ENCODE measurements around the gene COPS8. TPM values are rescaled to one million over a fixed set of nuclear protein-coding genes. Genes with fewer than 3 reads are reported as not detected.

Gene COPS8
- total and polyA plus RNA-seq, 5 donors from 2014 or later, result 40.3 to 80.8 (median 61.8) TPM

DNA sequence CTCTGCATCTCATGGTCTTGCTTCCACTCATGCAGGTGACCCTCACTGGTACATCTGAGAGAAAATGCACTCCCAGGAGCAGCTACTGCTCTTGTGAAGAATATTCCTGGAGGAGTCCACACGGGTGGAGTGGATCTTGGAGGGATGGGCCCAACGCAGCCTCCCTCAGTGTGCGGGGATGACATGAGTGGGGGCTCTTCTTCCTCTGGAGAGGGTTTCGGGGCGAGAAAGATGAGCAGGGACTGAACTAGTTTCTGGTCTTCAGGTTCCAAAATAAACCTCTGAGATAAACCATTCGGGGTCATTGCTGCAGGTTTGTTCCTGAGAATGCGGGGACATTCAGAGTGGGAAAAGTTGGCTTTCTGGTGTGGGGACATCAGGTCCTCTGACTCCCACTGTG is 39.1 kb downstream of the COPS8 start:
- no peaks in the 10 kb centered on the region for H3K4me1 Mint-ChIP-seq
- H3K4me3 ChIP-seq (ENCODE audit: low read depth, low read length), result no peak overlapping the region
- ATAC-seq (ENCODE audit: low read depth in 2 of 2), result no peak
- H3K36me3 ChIP-seq (ENCODE audit: control insufficient read depth, insufficient read depth, low read length), result no peaks in the 10 kb centered on the region
- no peaks in the 10 kb centered on the region for H3K27me3 ChIP-seq (ENCODE audit: control insufficient read depth, insufficient read depth, low read length)
- no peak overlapping the region for H3K27ac Mint-ChIP-seq
- no peak for DNase-seq
- no peak overlapping the region for H3K4me3 Mint-ChIP-seq
- H3K27me3 Mint-ChIP-seq, result no peaks in the 10 kb centered on the region
- H3K9me3 Mint-ChIP-seq, result no peaks in the 10 kb centered on the region
- H3K27ac ChIP-seq (ENCODE audit: insufficient read depth, low read length, poor library complexity, severe bottlenecking), result no peak overlapping the region
- H3K9me3 ChIP-seq (ENCODE audit: control insufficient read depth in 2 of 2, low read length in 2 of 2), result no peaks in the 10 kb centered on the region
- H3K4me1 ChIP-seq (ENCODE audit: control insufficient read depth, insufficient read depth, low read length, poor library complexity, severe bottlenecking), result no peaks in the 10 kb centered on the region
- H3K36me3 Mint-ChIP-seq, result no peaks in the 10 kb centered on the region

DNA sequence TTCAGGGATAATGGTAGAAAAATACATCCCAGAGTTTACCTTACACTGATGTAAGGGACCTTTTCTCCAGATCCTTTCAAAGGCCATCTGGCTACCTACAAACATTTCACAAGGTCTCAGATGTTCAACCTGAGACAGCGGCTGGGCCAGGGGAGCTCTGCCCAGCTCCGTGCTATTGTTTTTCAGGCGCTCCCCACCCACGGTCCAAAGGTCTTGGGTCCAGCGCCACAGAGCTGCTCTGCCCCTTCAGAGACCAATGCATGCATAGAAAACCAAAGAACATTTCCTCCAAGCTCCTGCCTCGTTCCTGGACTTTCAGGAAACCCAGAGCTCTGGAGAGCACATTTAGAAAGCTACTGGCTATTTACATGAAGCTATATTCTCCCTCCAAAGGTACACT is 40.3 kb downstream of the COPS8 start:
- ATAC-seq (ENCODE audit: low read depth in 2 of 2) (no peak), DNase-seq (no peak)
- Histone ChIP-seq H3K27me3 (ENCODE audit: control insufficient read depth, insufficient read depth, low read length) (no peaks in the 10 kb centered on the region), H3K4me3 (ENCODE audit: low read depth, low read length) (no peak overlapping the region), H3K9me3 (ENCODE audit: control insufficient read depth in 2 of 2, low read length in 2 of 2) (no peaks in the 10 kb centered on the region), H3K4me1 (ENCODE audit: control insufficient read depth, insufficient read depth, low read length, poor library complexity, severe bottlenecking) (no peaks in the 10 kb centered on the region), H3K36me3 (ENCODE audit: control insufficient read depth, insufficient read depth, low read length) (no peaks in the 10 kb centered on the region), H3K27ac (ENCODE audit: insufficient read depth, low read length, poor library complexity, severe bottlenecking) (no peak overlapping the region)
- H3K36me3 Mint-ChIP-seq, result no peaks in the 10 kb centered on the region
- H3K4me3 Mint-ChIP-seq, result no peak overlapping the region
- no peaks in the 10 kb centered on the region for H3K27me3 Mint-ChIP-seq
- no peaks in the 10 kb centered on the region for H3K4me1 Mint-ChIP-seq
- H3K9me3 Mint-ChIP-seq, result no peaks in the 10 kb centered on the region
- no peak overlapping the region for H3K27ac Mint-ChIP-seq

DNA sequence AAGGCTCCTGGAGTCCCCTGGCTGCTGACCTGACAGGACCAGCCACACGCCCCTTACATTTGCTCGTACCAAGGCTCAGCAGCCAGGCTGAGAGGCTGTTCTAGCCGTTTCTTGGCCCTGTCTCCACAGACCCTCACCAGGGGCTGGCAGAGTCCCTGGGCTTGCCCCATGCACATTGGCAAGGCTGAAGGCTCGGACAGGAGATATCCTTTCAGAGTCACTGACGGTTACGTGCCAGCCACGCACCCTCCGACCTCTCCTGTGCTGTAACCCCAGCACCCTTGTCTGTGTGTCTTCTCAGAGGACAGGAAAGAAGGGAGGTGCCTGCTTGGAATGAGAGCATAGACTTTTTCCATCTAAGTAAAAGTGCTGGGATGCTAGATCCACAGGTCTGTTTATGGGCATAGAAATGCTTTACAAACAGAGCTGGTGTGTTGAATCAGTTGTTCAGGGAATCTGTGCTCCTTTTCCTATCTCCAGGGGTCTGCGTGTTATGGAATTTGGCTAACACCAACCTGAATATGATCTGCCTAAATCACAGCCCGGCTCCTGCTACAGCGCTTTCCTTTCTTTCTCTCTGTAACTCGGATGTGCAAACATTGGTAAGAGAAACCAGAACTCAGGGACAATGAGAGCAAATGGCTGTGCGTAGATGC is 41.0 kb downstream of the COPS8 start:
- Histone ChIP-seq H3K27ac (ENCODE audit: insufficient read depth, low read length, poor library complexity, severe bottlenecking) (no peak overlapping the region), H3K4me3 (ENCODE audit: low read depth, low read length) (no peak overlapping the region), H3K9me3 (ENCODE audit: control insufficient read depth in 2 of 2, low read length in 2 of 2) (no peaks in the 10 kb centered on the region), H3K27me3 (ENCODE audit: control insufficient read depth, insufficient read depth, low read length) (no peaks in the 10 kb centered on the region), H3K36me3 (ENCODE audit: control insufficient read depth, insufficient read depth, low read length) (no peaks in the 10 kb centered on the region), H3K4me1 (ENCODE audit: control insufficient read depth, insufficient read depth, low read length, poor library complexity, severe bottlenecking) (no peaks in the 10 kb centered on the region)
- Mint-ChIP-seq H3K27me3 (no peaks in the 10 kb centered on the region), H3K27ac (no peak overlapping the region), H3K9me3 (no peaks in the 10 kb centered on the region), H3K4me1 (no peaks in the 10 kb centered on the region), H3K36me3 (no peaks in the 10 kb centered on the region), H3K4me3 (no peak overlapping the region)
- DNase-seq, result no peak
- ATAC-seq (ENCODE audit: low read depth in 2 of 2), result no peak

DNA sequence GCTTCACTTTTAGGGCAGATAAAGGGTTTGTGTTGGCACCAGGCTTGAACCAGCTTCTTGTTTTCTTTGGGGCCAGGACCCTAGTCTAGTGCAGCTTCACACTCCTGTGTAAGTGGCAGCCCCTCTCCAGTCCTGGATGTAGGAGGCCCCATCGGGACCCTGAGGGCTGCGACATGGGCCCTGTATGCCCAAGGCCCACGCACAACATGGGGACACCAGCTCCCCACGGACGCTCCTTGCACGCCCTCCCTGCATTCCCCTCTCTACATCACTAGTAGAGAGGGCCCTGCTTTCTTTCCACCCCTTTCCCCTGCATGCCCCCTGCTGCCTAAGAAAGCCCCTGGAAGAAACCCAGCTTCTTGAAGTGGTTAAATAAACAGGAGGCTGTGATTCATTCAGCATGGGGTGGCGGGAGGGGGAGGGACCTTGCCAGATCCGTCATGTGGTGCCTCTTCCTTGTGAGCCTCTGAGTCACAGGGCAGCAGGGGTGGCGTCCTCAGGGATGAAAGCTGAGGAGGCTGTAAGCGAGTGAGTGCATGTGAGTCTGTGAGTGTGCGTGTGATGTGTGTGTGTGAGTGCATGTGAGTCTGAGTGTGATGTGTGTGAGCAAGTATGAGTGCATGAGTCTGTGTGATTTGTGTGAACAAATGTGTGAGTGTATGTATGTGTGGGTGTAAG is 42.5 kb downstream of the COPS8 start:
- Mint-ChIP-seq H3K9me3 (no peaks in the 10 kb centered on the region), H3K27me3 (no peaks in the 10 kb centered on the region), H3K36me3 (no peaks in the 10 kb centered on the region), H3K4me3 (no peak overlapping the region), H3K27ac (no peak overlapping the region), H3K4me1 (no peaks in the 10 kb centered on the region)
- H3K4me3 ChIP-seq (ENCODE audit: low read depth, low read length), result no peak overlapping the region
- ATAC-seq (ENCODE audit: low read depth in 2 of 2), result peak in 1 of 2 donors; percentile 26
- H3K9me3 ChIP-seq (ENCODE audit: control insufficient read depth in 2 of 2, low read length in 2 of 2), result no peaks in the 10 kb centered on the region
- no peaks in the 10 kb centered on the region for H3K36me3 ChIP-seq (ENCODE audit: control insufficient read depth, insufficient read depth, low read length)
- H3K27me3 ChIP-seq (ENCODE audit: control insufficient read depth, insufficient read depth, low read length), result no peaks in the 10 kb centered on the region
- no peaks in the 10 kb centered on the region for H3K4me1 ChIP-seq (ENCODE audit: control insufficient read depth, insufficient read depth, low read length, poor library complexity, severe bottlenecking)
- DNase-seq, result no peak
- H3K27ac ChIP-seq (ENCODE audit: insufficient read depth, low read length, poor library complexity, severe bottlenecking), result no peak overlapping the region

DNA sequence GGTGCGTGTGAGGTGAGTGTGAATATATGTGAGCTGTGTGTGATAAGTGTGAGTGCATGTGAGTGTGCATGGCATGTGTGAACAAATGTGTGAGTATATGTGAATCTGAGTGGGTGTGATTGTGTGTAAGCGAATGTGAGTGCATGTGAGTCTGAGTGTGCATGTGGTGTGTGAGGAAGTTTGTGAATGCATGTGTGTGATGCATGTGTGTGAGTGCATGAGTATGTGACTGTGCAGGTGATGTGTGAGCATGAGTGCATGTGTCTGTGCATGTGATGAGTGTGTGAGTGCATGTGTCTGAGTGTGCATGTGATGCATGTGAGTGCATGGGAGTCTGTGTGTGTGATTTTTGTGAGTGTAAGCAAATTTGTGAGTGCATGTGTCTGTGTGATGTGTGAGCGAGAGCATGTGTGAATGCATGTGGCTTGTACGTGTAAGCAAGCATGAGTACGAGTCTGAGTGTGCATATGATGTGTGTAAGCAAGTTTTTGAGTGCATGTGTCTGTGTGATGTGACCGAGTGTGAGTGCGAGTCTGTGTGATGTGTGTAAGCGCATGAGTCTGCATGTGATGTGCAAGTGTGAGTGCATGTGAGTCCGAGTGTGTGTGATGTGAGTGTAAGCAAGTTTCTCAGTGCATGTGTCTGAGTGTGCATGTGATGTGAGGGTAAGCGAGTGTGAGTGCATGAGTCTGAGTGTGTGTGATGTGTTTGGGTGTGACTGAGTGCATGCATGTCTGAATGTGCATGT is 43.3 kb downstream of the COPS8 start:
- no peaks in the 10 kb centered on the region for H3K9me3 ChIP-seq (ENCODE audit: control insufficient read depth in 2 of 2, low read length in 2 of 2)

DNA sequence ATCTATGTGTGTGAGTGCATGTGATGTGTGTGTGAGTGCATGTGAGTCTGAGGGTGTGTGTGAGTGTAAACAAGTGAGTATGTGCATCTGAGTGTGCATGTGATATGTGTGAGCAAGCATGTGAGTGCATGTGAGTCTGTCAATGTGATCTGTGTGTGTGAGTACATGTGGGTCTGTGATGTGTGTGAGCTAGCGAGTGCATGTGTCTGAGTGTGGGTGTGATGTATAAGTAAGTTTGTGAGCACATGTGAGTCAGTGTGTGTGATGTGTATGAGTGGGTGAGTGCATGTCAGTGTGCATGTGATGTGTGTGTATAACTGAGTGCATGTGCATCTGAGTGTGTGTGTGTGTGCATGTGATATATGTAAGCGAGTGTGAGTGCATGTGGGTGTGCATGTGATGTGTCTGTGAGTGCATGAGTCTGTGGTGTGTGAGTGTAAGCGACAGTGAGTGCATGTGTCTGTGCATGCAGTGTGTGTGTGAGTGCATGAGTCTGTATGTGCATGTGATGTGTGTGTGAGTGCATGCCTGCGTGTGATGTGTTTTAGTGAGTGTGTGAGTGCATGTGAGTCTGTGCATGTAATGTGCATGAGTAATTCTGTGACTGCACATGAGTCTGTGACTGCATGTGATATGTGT is 44.1 kb downstream of the COPS8 start:
- Mint-ChIP-seq H3K9me3 (no peaks in the 10 kb centered on the region), H3K27me3 (no peaks in the 10 kb centered on the region), H3K36me3 (no peaks in the 10 kb centered on the region), H3K27ac (no peak overlapping the region), H3K4me3 (no peak overlapping the region), H3K4me1 (no peaks in the 10 kb centered on the region)
- no peak for ATAC-seq (ENCODE audit: low read depth in 2 of 2)
- Histone ChIP-seq H3K4me3 (ENCODE audit: low read depth, low read length) (no peak overlapping the region), H3K9me3 (ENCODE audit: control insufficient read depth in 2 of 2, low read length in 2 of 2) (no peaks in the 10 kb centered on the region), H3K27me3 (ENCODE audit: control insufficient read depth, insufficient read depth, low read length) (no peaks in the 10 kb centered on the region), H3K4me1 (ENCODE audit: control insufficient read depth, insufficient read depth, low read length, poor library complexity, severe bottlenecking) (no peaks in the 10 kb centered on the region), H3K36me3 (ENCODE audit: control insufficient read depth, insufficient read depth, low read length) (no peaks in the 10 kb centered on the region), H3K27ac (ENCODE audit: insufficient read depth, low read length, poor library complexity, severe bottlenecking) (no peak overlapping the region)
- DNase-seq, result no peak

More for the DNA sequence above, 43.3 kb downstream of the COPS8 start:
- DNase-seq, result no peak
- Mint-ChIP-seq H3K27ac (no peak overlapping the region), H3K27me3 (no peaks in the 10 kb centered on the region), H3K4me3 (no peak overlapping the region), H3K4me1 (no peaks in the 10 kb centered on the region), H3K9me3 (no peaks in the 10 kb centered on the region), H3K36me3 (no peaks in the 10 kb centered on the region)
- Histone ChIP-seq H3K4me3 (ENCODE audit: low read depth, low read length) (no peak overlapping the region), H3K36me3 (ENCODE audit: control insufficient read depth, insufficient read depth, low read length) (no peaks in the 10 kb centered on the region), H3K4me1 (ENCODE audit: control insufficient read depth, insufficient read depth, low read length, poor library complexity, severe bottlenecking) (no peaks in the 10 kb centered on the region), H3K27ac (ENCODE audit: insufficient read depth, low read length, poor library complexity, severe bottlenecking) (no peak overlapping the region), H3K27me3 (ENCODE audit: control insufficient read depth, insufficient read depth, low read length) (no peaks in the 10 kb centered on the region)
- ATAC-seq (ENCODE audit: low read depth in 2 of 2), result no peak

DNA sequence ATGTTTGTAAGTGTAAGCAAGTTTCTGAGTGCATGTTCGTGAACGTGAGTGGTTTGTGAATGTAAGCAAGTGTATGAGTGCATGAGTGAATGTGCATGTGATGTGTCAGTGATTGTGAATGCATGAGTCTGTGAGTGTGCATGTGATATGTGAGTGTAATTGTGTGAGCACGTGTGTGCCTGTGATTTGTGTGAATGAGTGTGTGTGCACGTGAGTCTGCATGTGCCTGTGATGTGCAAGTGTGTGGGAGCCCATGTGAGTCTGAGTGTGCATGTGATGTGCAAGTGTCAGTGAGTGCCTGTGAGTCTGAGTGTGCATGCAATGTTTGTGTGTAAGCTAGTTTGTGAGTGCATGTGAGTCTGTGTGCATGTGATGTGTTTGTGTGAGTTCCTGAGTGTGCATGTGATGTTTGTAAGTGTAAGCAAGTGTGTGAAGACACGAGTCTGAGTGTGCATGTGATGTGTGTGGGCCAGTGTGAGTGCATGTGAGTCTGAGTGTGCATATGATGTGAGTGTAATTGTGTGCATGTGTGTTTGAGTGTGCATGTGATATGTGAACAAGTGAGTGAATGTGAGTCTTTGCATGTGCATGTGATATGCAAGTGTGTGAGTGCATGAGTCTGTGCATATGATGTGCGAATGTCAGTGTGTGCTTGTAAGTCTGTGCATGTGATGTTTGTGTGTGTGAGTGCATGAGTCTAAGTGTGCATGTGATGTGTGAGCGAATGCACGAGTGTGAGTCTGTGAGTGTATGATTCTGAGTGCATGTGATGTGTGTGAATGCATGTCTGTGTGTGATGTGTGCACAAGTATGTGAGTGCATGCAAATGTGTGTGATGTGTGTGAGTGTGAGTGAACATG is 45.1 kb downstream of the COPS8 start:
- Mint-ChIP-seq H3K9me3 (no peaks in the 10 kb centered on the region), H3K27me3 (no peaks in the 10 kb centered on the region), H3K4me3 (no peak overlapping the region), H3K36me3 (no peaks in the 10 kb centered on the region), H3K27ac (no peak overlapping the region), H3K4me1 (no peaks in the 10 kb centered on the region)
- Histone ChIP-seq H3K4me1 (ENCODE audit: control insufficient read depth, insufficient read depth, low read length, poor library complexity, severe bottlenecking) (no peaks in the 10 kb centered on the region), H3K9me3 (ENCODE audit: control insufficient read depth in 2 of 2, low read length in 2 of 2) (no peaks in the 10 kb centered on the region), H3K36me3 (ENCODE audit: control insufficient read depth, insufficient read depth, low read length) (no peaks in the 10 kb centered on the region), H3K27me3 (ENCODE audit: control insufficient read depth, insufficient read depth, low read length) (no peaks in the 10 kb centered on the region), H3K27ac (ENCODE audit: insufficient read depth, low read length, poor library complexity, severe bottlenecking) (no peak overlapping the region), H3K4me3 (ENCODE audit: low read depth, low read length) (no peak overlapping the region)
- no peak for ATAC-seq (ENCODE audit: low read depth in 2 of 2)
- no peak for DNase-seq
